ENCODE data around the gene CDC14B. TPM values are rescaled to one million over a fixed set of nuclear protein-coding genes. Genes with fewer than 3 reads are reported as not detected.
"Not testable (repeated sequence)": the region's sequence is repeated elsewhere in the genome, so short reads cannot be mapped to it uniquely, and the experiment has no call there.

CDC14B gene
- total RNA-seq, 1 experiment from 2014 or later, result 38.5 TPM

GRCh38 chr9:96587338-96588315 is 32.0 kb downstream of the CDC14B start:
- H3K36me3 ChIP-seq (replicated peaks; ENCODE audit: control insufficient read depth, insufficient read depth, low read length), result no peaks in the 10 kb centered on the region
- H3K27me3 ChIP-seq (ENCODE audit: control insufficient read depth, insufficient read depth, low read length), result no peaks in the 10 kb centered on the region
- DNase-seq, result no peak
- no peak overlapping the region for H3K4me3 ChIP-seq (ENCODE audit: insufficient read depth, low read depth, low read length)

DNA sequence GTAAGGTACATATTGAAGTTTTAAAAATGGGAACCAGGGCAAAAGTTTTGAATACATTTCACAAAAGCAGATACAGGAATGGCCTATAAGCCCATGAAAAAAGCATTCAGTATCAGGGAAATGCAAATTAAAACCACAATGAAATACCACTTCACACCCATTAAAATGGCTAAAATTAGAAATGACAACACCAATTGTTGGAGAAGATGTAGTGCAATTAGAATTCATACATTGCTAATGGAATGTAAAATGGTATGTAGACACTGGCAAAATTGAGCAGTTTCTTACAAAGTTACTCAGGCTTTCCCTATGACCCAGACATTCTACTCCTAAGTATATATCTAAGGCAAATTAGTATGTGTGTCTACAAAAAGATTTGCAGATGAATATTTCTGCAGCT is 34.2 kb downstream of the CDC14B start:
- no peaks in the 10 kb centered on the region for H3K36me3 ChIP-seq (replicated peaks; ENCODE audit: control insufficient read depth, insufficient read depth, low read length)
- H3K4me3 ChIP-seq (ENCODE audit: insufficient read depth, low read depth, low read length), result no peak overlapping the region
- DNase-seq, result no peak
- no peaks in the 10 kb centered on the region for H3K27me3 ChIP-seq (ENCODE audit: control insufficient read depth, insufficient read depth, low read length)

DNA sequence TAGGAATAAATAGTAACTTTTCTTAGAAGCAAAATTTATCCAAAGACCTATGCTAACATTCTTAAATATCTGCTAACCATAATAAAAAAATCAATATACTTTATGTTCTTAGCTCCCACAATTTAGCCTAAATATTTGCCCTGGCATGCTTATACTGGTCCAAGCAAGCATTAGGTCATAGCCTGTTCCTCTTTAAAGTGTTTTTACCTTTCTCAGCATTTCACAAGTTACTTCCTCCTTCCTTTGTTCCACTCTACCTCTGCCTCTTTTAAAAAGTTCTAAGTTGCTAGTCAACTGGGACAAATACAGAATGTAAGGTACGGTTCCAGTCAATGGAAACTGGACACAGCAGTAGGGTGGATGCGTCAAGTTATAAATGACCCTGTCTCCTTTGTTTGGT is 37.4 kb downstream of the CDC14B start:
- not testable (repeated sequence) for H3K36me3 ChIP-seq (replicated peaks; ENCODE audit: control insufficient read depth, insufficient read depth, low read length); H3K27me3 ChIP-seq (ENCODE audit: control insufficient read depth, insufficient read depth, low read length); DNase-seq; H3K4me3 ChIP-seq (ENCODE audit: insufficient read depth, low read depth, low read length)

GRCh38 chr9:96581786-96582185 is 37.9 kb downstream of the CDC14B start:
- no peak for DNase-seq
- Histone ChIP-seq H3K4me3 (ENCODE audit: insufficient read depth, low read depth, low read length) (no peak overlapping the region), H3K36me3 (replicated peaks; ENCODE audit: control insufficient read depth, insufficient read depth, low read length) (no peaks in the 10 kb centered on the region), H3K27me3 (ENCODE audit: control insufficient read depth, insufficient read depth, low read length) (no peaks in the 10 kb centered on the region)

DNA sequence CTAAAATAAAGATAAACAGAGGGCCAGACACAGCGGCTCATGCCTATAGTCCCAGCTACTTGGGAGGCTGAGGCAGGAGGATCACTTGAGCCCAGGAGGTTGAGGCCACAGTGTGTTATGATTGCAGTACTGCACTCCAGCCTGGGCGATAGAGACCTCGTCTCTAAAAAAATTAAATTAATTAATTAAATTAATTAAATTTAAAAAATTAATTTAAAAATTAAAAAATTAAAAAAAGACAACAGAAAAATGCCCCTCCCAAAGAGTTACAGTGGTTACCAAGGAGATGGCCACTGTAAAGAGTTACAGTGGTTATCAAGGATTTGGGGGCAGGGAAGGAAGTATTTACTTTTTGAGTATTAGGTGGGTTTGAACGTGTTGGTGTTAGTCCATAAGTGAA is 38.3 kb downstream of the CDC14B start:
- H3K27me3 ChIP-seq (ENCODE audit: control insufficient read depth, insufficient read depth, low read length), result no peaks in the 10 kb centered on the region
- no peak for DNase-seq
- no peak overlapping the region for H3K4me3 ChIP-seq (ENCODE audit: insufficient read depth, low read depth, low read length)
- H3K36me3 ChIP-seq (replicated peaks; ENCODE audit: control insufficient read depth, insufficient read depth, low read length), result no peaks in the 10 kb centered on the region

- Histone ChIP-seq H3K36me3 (replicated peaks; ENCODE audit: control insufficient read depth, insufficient read depth, low read length) (no peaks in the 10 kb centered on the region), H3K4me3 (ENCODE audit: insufficient read depth, low read depth, low read length) (no peak overlapping the region), H3K27me3 (ENCODE audit: control insufficient read depth, insufficient read depth, low read length) (no peaks in the 10 kb centered on the region)
- no peak for DNase-seq
Observed at GRCh38 chr9:96574931-96575351, 44.7 kb downstream of the CDC14B start.

- DNase-seq, result no peak
- Histone ChIP-seq H3K4me3 (ENCODE audit: insufficient read depth, low read depth, low read length) (no peak overlapping the region), H3K36me3 (replicated peaks; ENCODE audit: control insufficient read depth, insufficient read depth, low read length) (no peaks in the 10 kb centered on the region), H3K27me3 (ENCODE audit: control insufficient read depth, insufficient read depth, low read length) (no peaks in the 10 kb centered on the region)
Observed at GRCh38 chr9:96574455-96574854, 45.2 kb downstream of the CDC14B start.

DNA sequence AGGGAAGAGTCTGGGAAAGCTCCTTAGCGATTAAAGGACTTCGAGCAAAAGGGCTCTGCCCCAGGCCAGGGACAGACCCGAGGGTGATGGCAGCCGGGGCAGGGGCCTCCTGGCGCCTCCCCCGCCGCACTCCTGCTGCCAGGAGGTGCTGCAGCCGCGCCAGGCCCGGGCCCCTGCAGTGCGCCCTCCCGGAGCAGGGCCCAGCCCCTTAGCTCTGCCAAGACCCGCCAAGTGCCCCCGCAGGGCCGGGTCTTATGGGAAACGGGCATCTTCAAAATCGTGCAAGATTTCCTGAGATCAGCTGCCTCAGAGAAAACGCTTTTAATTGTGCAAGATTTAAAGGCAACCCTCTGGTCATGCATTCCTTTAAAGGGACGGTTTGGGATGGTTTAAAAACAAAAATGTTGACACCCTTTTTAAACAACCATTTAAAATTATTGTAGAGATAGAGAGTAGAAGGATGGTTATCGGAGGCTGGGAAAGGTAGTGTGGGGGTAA is 52.4 kb downstream of the CDC14B start:
- no peaks in the 10 kb centered on the region for H3K27me3 ChIP-seq (ENCODE audit: control insufficient read depth, insufficient read depth, low read length)
- DNase-seq, result no peak
- peak overlapping the region; percentile 62 for H3K4me3 ChIP-seq (ENCODE audit: insufficient read depth, low read depth, low read length)
- no peaks in the 10 kb centered on the region for H3K36me3 ChIP-seq (replicated peaks; ENCODE audit: control insufficient read depth, insufficient read depth, low read length)

- no peaks in the 10 kb centered on the region for H3K36me3 ChIP-seq (replicated peaks; ENCODE audit: control insufficient read depth, insufficient read depth, low read length)
- H3K27me3 ChIP-seq (ENCODE audit: control insufficient read depth, insufficient read depth, low read length), result no peaks in the 10 kb centered on the region
- DNase-seq, result peak; percentile 93
- H3K4me3 ChIP-seq (ENCODE audit: insufficient read depth, low read depth, low read length), result peak overlapping the region; percentile 62
Observed at GRCh38 chr9:96566498-96567202, 53.0 kb downstream of the CDC14B start.

DNA sequence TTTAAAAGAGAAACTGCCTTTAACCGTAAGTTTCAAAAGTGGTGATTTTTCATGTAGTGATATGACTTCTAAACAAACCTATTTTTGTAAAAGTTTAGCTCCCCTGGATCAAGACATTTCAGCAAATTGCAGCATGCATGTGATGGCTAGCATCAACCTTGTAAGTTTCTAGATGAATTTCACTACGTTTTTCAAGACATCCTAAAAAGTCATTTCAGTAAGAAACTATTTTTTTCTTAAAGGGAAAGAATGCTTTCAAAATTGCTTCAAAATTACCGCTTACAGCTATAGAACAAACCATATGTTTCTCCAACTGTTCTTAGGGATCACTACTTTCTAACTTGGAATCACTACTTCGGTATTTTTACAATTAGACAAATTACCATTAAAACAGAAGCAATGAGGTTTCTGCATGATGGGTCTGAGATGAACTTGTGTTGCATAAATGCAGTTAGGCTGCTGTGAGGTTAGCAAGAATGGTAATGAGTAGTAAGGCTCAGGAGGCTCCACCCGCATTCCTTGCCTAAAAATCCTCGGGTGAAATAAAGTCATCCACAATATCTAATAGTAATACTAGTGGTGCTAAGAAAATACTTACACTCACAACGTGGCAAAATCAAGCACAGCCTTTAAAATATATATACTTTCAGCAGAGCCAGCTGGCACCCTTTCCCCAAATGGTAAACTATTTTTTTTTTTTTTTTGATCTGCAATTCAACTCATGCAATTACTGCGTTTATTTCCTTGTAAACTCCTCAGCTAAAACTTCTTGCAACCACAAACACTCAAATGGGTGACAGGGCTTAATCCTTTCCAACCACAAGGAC is 53.8 kb downstream of the CDC14B start:
- peak overlapping the region; percentile 62 for H3K4me3 ChIP-seq (ENCODE audit: insufficient read depth, low read depth, low read length)
- DNase-seq, result peak; percentile 48
- no peaks in the 10 kb centered on the region for H3K36me3 ChIP-seq (replicated peaks; ENCODE audit: control insufficient read depth, insufficient read depth, low read length)
- H3K27me3 ChIP-seq (ENCODE audit: control insufficient read depth, insufficient read depth, low read length), result no peaks in the 10 kb centered on the region

- H3K36me3 ChIP-seq (replicated peaks; ENCODE audit: control insufficient read depth, insufficient read depth, low read length), result no peaks in the 10 kb centered on the region
- no peak for DNase-seq
- H3K4me3 ChIP-seq (ENCODE audit: insufficient read depth, low read depth, low read length), result no peak overlapping the region
- no peaks in the 10 kb centered on the region for H3K27me3 ChIP-seq (ENCODE audit: control insufficient read depth, insufficient read depth, low read length)
Observed at GRCh38 chr9:96564217-96564616, 55.4 kb downstream of the CDC14B start.

GRCh38 chr9:96559339-96559943 is 60.2 kb downstream of the CDC14B start:
- Histone ChIP-seq H3K4me3 (ENCODE audit: insufficient read depth, low read depth, low read length) (no peak overlapping the region), H3K27me3 (ENCODE audit: control insufficient read depth, insufficient read depth, low read length) (no peaks in the 10 kb centered on the region), H3K36me3 (replicated peaks; ENCODE audit: control insufficient read depth, insufficient read depth, low read length) (no peaks in the 10 kb centered on the region)
- no peak for DNase-seq

DNA sequence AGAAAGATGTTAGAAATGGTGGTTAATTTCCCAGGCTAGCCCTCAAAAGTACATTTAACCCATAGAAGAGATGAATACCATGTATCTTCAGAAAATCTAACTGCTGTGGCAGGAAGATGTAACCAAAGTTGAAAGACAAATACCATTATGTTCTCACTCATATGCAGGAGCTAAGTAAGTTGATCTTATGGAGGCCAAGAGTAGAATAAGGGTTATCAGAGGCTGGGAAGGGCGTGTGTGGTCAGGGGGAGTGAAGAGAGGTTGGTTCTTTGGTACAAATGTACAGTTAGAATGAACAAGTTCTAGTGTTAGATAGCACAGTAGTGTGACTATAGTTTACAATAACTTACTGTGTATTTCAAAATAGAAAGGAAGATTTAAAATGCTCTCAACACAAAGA is 61.7 kb downstream of the CDC14B start:
- no peak for DNase-seq
- no peaks in the 10 kb centered on the region for H3K36me3 ChIP-seq (replicated peaks; ENCODE audit: control insufficient read depth, insufficient read depth, low read length)
- no peaks in the 10 kb centered on the region for H3K27me3 ChIP-seq (ENCODE audit: control insufficient read depth, insufficient read depth, low read length)
- H3K4me3 ChIP-seq (ENCODE audit: insufficient read depth, low read depth, low read length), result no peak overlapping the region
